ENCODE data around the gene RPRD2.

The RPRD2 gene

GRCh38 chr1:150397392-150398032 lies 33.6 kb downstream of the RPRD2 start:
- Histone ChIP-seq H3K4me3 (ENCODE audit: low read length) (no peak overlapping the region), H3K9ac (ENCODE audit: low read length) (no peak overlapping the region), H3K36me3 (ENCODE audit: control insufficient read depth, insufficient read depth, low read length) (no peaks in the 10 kb centered on the region), H3K4me1 (ENCODE audit: control insufficient read depth, insufficient read depth, low read length) (no peaks in the 10 kb centered on the region), H3K27me3 (ENCODE audit: control insufficient read depth, insufficient read depth, low read length) (no peaks in the 10 kb centered on the region), H3K9me3 (ENCODE audit: control insufficient read depth, low read length) (no peaks in the 10 kb centered on the region)

GRCh38 chr1:150404465-150404864 lies 40.5 kb downstream of the RPRD2 start:
- Histone ChIP-seq H3K9me3 (ENCODE audit: control insufficient read depth, low read length) (no peaks in the 10 kb centered on the region), H3K4me3 (ENCODE audit: low read length) (no peak overlapping the region), H3K27me3 (ENCODE audit: control insufficient read depth, insufficient read depth, low read length) (no peaks in the 10 kb centered on the region), H3K36me3 (ENCODE audit: control insufficient read depth, insufficient read depth, low read length) (no peaks in the 10 kb centered on the region), H3K4me1 (ENCODE audit: control insufficient read depth, insufficient read depth, low read length) (peaks cover 14% of the 10 kb centered on the region), H3K9ac (ENCODE audit: low read length) (no peak overlapping the region)

GRCh38 chr1:150405660-150406059 lies 41.7 kb downstream of the RPRD2 start:
- Histone ChIP-seq H3K36me3 (ENCODE audit: control insufficient read depth, insufficient read depth, low read length) (no peaks in the 10 kb centered on the region), H3K9me3 (ENCODE audit: control insufficient read depth, low read length) (no peaks in the 10 kb centered on the region), H3K4me3 (ENCODE audit: low read length) (no peak overlapping the region), H3K27me3 (ENCODE audit: control insufficient read depth, insufficient read depth, low read length) (no peaks in the 10 kb centered on the region), H3K4me1 (ENCODE audit: control insufficient read depth, insufficient read depth, low read length) (peaks cover 26% of the 10 kb centered on the region), H3K9ac (ENCODE audit: low read length) (no peak overlapping the region)

GRCh38 chr1:150406483-150406882 lies 42.5 kb downstream of the RPRD2 start:
- Histone ChIP-seq H3K4me1 (ENCODE audit: control insufficient read depth, insufficient read depth, low read length) (peaks cover 29% of the 10 kb centered on the region), H3K27me3 (ENCODE audit: control insufficient read depth, insufficient read depth, low read length) (no peaks in the 10 kb centered on the region), H3K4me3 (ENCODE audit: low read length) (no peak overlapping the region), H3K36me3 (ENCODE audit: control insufficient read depth, insufficient read depth, low read length) (no peaks in the 10 kb centered on the region), H3K9ac (ENCODE audit: low read length) (no peak overlapping the region), H3K9me3 (ENCODE audit: control insufficient read depth, low read length) (no peaks in the 10 kb centered on the region)

GRCh38 chr1:150407330-150407729 lies 43.4 kb downstream of the RPRD2 start:
- H3K4me3 ChIP-seq (ENCODE audit: low read length): no peak overlapping the region
- H3K36me3 ChIP-seq (ENCODE audit: control insufficient read depth, insufficient read depth, low read length): no peaks in the 10 kb centered on the region
- H3K9me3 ChIP-seq (ENCODE audit: control insufficient read depth, low read length): no peaks in the 10 kb centered on the region
- no peak overlapping the region for H3K9ac ChIP-seq (ENCODE audit: low read length)
- no peaks in the 10 kb centered on the region for H3K27me3 ChIP-seq (ENCODE audit: control insufficient read depth, insufficient read depth, low read length)
- H3K4me1 ChIP-seq (ENCODE audit: control insufficient read depth, insufficient read depth, low read length): peaks cover 29% of the 10 kb centered on the region

- no peaks in the 10 kb centered on the region for H3K9me3 ChIP-seq (ENCODE audit: control insufficient read depth, low read length)
- H3K4me3 ChIP-seq (ENCODE audit: low read length): no peak overlapping the region
- H3K4me1 ChIP-seq (ENCODE audit: control insufficient read depth, insufficient read depth, low read length): peaks cover 29% of the 10 kb centered on the region
- H3K36me3 ChIP-seq (ENCODE audit: control insufficient read depth, insufficient read depth, low read length): no peaks in the 10 kb centered on the region
- no peaks in the 10 kb centered on the region for H3K27me3 ChIP-seq (ENCODE audit: control insufficient read depth, insufficient read depth, low read length)
- H3K9ac ChIP-seq (ENCODE audit: low read length): no peak overlapping the region
Measured at GRCh38 chr1:150408800-150409199, 44.9 kb downstream of the RPRD2 start.

GRCh38 chr1:150409504-150410362 lies 45.8 kb downstream of the RPRD2 start:
- Histone ChIP-seq H3K9me3 (ENCODE audit: control insufficient read depth, low read length) (no peaks in the 10 kb centered on the region), H3K9ac (ENCODE audit: low read length) (no peak overlapping the region), H3K36me3 (ENCODE audit: control insufficient read depth, insufficient read depth, low read length) (no peaks in the 10 kb centered on the region), H3K27me3 (ENCODE audit: control insufficient read depth, insufficient read depth, low read length) (no peaks in the 10 kb centered on the region), H3K4me3 (ENCODE audit: low read length) (no peak overlapping the region), H3K4me1 (ENCODE audit: control insufficient read depth, insufficient read depth, low read length) (peaks cover 29% of the 10 kb centered on the region)

GRCh38 chr1:150410582-150411101 lies 46.7 kb downstream of the RPRD2 start:
- Histone ChIP-seq H3K36me3 (ENCODE audit: control insufficient read depth, insufficient read depth, low read length) (no peaks in the 10 kb centered on the region), H3K9me3 (ENCODE audit: control insufficient read depth, low read length) (no peaks in the 10 kb centered on the region), H3K27me3 (ENCODE audit: control insufficient read depth, insufficient read depth, low read length) (no peaks in the 10 kb centered on the region), H3K9ac (ENCODE audit: low read length) (no peak overlapping the region), H3K4me1 (ENCODE audit: control insufficient read depth, insufficient read depth, low read length) (peaks cover 28% of the 10 kb centered on the region), H3K4me3 (ENCODE audit: low read length) (no peak overlapping the region)

- H3K27me3 ChIP-seq (ENCODE audit: control insufficient read depth, insufficient read depth, low read length): no peaks in the 10 kb centered on the region
- no peak overlapping the region for H3K4me3 ChIP-seq (ENCODE audit: low read length)
- H3K36me3 ChIP-seq (ENCODE audit: control insufficient read depth, insufficient read depth, low read length): no peaks in the 10 kb centered on the region
- no peak overlapping the region for H3K9ac ChIP-seq (ENCODE audit: low read length)
- H3K9me3 ChIP-seq (ENCODE audit: control insufficient read depth, low read length): no peaks in the 10 kb centered on the region
- H3K4me1 ChIP-seq (ENCODE audit: control insufficient read depth, insufficient read depth, low read length): peaks cover 14% of the 10 kb centered on the region
Measured at GRCh38 chr1:150414592-150414991, 50.6 kb downstream of the RPRD2 start.

GRCh38 chr1:150415800-150416199 lies 51.9 kb downstream of the RPRD2 start:
- H3K27me3 ChIP-seq (ENCODE audit: control insufficient read depth, insufficient read depth, low read length): no peaks in the 10 kb centered on the region
- H3K9me3 ChIP-seq (ENCODE audit: control insufficient read depth, low read length): no peaks in the 10 kb centered on the region
- H3K4me1 ChIP-seq (ENCODE audit: control insufficient read depth, insufficient read depth, low read length): peaks cover 2% of the 10 kb centered on the region
- no peak overlapping the region for H3K4me3 ChIP-seq (ENCODE audit: low read length)
- H3K9ac ChIP-seq (ENCODE audit: low read length): no peak overlapping the region
- no peaks in the 10 kb centered on the region for H3K36me3 ChIP-seq (ENCODE audit: control insufficient read depth, insufficient read depth, low read length)

- Histone ChIP-seq H3K9me3 (ENCODE audit: control insufficient read depth, low read length) (no peaks in the 10 kb centered on the region), H3K4me3 (ENCODE audit: low read length) (no peak overlapping the region), H3K9ac (ENCODE audit: low read length) (no peak overlapping the region), H3K36me3 (ENCODE audit: control insufficient read depth, insufficient read depth, low read length) (no peaks in the 10 kb centered on the region), H3K4me1 (ENCODE audit: control insufficient read depth, insufficient read depth, low read length) (no peaks in the 10 kb centered on the region), H3K27me3 (ENCODE audit: control insufficient read depth, insufficient read depth, low read length) (no peaks in the 10 kb centered on the region)
Measured at GRCh38 chr1:150420560-150421265, 56.8 kb downstream of the RPRD2 start.

GRCh38 chr1:150422541-150422940 lies 58.6 kb downstream of the RPRD2 start:
- Histone ChIP-seq H3K27me3 (ENCODE audit: control insufficient read depth, insufficient read depth, low read length) (no peaks in the 10 kb centered on the region), H3K4me3 (ENCODE audit: low read length) (no peak overlapping the region), H3K9ac (ENCODE audit: low read length) (no peak overlapping the region), H3K36me3 (ENCODE audit: control insufficient read depth, insufficient read depth, low read length) (no peaks in the 10 kb centered on the region), H3K4me1 (ENCODE audit: control insufficient read depth, insufficient read depth, low read length) (no peaks in the 10 kb centered on the region), H3K9me3 (ENCODE audit: control insufficient read depth, low read length) (no peaks in the 10 kb centered on the region)
